Activated T-helper 1 cell treated with Interleukin-2 at 50 U/mL for 16 hours (primary cell): ENCODE results near the gene ABHD5.
"Not testable (repeated sequence)": the region's sequence is repeated elsewhere in the genome, so short reads cannot be mapped to it uniquely, and the experiment has no call there.

ENCODE experiments used
- DNase-seq: peaks from one replicate; pipeline ENCODE4 v3.0.0-alpha.2; 2020; ENCODE audit warnings: low read depth

ABHD5 gene

GRCh38 chr3:43690400-43691119, at the start of gene ABHD5:
Gene ABHD5 (plus strand): TSS chr3:43690938. CDS start chr3:43690993, 55 bp downstream.
- DNase-seq = peak; percentile 96

GRCh38 chr3:43641306-43642114, 49.2 kb upstream of the ABHD5 start:
- no peak for DNase-seq

GRCh38 chr3:43644443-43644842, 46.3 kb upstream of the ABHD5 start:
- DNase-seq = no peak

GRCh38 chr3:43647331-43648166, 43.2 kb upstream of the ABHD5 start:
- DNase-seq = no peak

DNA sequence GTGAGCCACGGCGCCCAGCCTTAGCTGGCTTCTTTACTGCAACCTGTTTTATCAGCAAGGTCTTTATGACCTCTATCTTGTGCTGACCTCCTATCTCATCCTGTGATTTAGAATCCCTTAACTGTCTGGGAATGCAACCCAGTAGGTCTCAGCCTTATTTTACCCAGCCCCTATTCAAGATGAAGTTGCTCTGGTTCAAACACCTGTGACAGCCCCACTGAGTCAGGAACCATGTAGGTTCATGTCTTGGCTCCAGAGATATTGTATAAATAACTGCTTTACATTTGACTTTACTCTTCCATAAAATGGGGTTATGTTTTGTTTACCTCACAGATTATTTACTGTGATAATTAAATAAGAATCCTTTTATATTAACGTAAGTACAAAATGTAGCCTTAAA, 41.8 kb upstream of the ABHD5 start:
- no peak for DNase-seq

DNA sequence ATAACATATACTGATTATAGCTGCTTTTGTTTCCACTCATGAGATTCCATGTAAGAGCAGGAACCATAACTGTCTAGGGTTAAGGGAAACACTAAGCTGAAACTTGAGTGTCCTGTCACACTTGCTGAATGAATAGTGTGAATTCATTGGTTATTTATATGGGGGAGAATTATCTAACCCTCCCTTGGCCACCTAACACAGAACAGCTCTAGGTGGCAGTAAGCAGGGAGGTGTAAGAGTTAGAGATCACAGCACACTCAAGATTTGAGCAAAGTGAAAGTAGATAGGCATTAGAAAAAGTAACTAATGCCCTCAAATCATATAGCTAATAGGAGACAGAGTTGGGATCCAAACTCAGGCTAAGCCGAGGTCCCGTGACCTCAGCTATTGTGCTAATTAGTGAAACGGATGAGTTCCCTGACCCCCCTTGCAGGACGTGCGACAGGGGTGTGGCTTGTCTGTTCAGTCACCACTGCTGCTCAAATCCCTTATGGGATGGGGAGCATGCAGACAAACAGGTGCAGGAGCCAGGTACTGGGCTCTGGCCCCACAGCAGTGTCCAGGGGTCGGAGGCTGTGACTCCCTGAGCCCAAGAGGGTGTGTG, 41.3 kb upstream of the ABHD5 start:
- no peak for DNase-seq

DNA sequence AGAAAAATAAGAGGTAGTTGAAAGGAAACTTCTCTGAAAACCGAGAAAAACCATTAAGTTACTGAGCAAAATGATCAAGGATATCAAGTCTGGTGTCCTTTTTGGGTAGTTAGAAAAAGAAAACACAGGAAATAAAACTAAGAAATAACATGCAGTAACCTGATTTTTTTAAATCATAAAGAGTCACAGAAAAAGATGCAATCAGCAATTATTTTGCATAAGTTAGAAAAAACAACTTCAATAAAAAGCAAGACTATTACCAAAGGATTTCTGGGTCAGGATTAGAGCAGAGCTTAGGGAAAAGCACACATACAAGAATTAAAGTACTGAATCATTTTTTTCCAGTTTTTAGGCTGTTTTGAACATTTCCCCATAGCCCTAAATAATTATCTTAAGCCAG, 40.4 kb upstream of the ABHD5 start:
- DNase-seq = no peak

DNA sequence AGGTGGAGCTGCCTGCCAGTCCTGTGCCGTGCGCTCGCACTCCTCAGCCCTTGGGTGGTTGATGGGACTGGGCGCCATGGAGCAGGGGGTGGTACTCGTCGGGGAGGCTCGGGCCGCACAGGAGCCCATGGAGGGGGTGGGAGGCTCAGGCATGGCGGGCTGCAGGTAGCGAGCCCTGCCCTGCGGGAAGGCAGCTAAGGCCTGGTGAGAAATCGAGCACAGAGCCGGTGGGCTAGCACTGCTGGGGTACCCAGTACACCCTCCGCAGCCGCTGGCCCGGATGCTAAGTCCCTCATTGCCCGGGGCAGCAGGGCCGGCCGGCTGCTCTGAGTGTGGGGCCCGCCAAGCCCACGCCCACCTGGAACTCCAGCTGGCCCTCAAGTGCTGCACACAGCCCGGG, 34.3 kb upstream of the ABHD5 start:
- DNase-seq = not testable (repeated sequence)

GRCh38 chr3:43659250-43659880, 31.4 kb upstream of the ABHD5 start:
- no peak for DNase-seq

- DNase-seq = not testable (repeated sequence)
These were observed 29.4 kb upstream of the ABHD5 start for GRCh38 chr3:43661376-43661775.

DNA sequence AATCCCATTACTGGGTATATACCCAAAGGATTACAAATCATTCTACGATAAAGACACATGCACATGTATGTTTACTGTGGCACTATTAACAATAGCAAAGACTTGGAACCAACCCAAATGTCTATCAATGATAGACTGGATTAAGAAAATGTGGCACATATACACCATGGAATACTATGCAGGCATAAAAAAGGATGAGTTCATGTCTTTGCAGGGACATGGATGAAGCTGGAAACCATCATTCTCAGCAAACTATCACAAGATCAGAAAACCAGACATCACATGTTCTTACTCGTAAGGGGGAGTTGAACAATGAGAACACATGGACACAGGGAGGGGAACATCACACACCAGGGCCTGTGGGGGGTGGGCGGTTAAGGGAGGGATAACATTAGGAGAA, 25.7 kb upstream of the ABHD5 start:
- DNase-seq = not testable (repeated sequence)

- no peak for DNase-seq
These were observed 19.9 kb upstream of the ABHD5 start for GRCh38 chr3:43670635-43671522.

- DNase-seq = no peak
These were observed 16.2 kb upstream of the ABHD5 start for GRCh38 chr3:43674345-43675085.

DNA sequence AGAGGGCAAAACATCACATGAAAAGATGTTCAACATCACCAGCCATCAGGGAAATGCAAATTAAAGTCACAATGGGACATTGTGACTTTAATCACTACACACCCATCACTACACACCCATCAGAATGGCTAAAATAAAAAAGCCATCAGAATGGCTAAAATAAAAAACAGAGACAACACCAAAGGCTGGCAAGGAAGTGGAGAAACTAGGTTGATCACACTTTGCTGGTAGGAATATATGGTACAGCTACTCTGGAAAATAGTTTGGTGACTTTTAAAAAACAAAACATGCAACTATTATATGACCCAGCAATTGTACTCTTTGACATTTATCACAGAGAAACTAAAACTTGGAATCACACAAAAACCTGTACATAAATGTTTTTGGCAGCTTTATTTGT, 15.1 kb upstream of the ABHD5 start:
- DNase-seq = no peak

GRCh38 chr3:43676441-43676840, 14.3 kb upstream of the ABHD5 start:
- DNase-seq = no peak

DNA sequence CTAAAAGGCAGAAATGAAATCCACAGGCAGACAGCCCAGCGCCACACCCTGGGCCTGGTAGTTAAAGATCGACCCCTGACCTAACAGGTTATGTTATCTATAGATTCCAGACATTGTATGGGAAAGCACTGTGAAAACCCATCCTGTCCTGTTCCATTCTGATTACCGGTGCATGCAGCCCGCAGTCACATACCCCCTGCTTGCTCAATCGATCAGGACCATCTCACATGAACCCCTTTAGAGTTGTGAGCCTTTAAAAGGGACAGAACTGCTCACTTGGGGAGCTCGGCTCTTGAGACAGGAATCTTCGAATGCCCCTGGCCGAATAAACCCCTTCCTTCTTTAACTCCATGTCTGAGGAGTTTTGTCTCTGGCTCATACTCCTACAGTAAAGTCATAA, 12.4 kb upstream of the ABHD5 start:
- DNase-seq = not testable (repeated sequence)

GRCh38 chr3:43678887-43679449, 11.8 kb upstream of the ABHD5 start:
- not testable (repeated sequence) for DNase-seq

- not testable (repeated sequence) for DNase-seq
These were observed 9.9 kb upstream of the ABHD5 start for GRCh38 chr3:43680857-43681256.

GRCh38 chr3:43684944-43685343, 5.8 kb upstream of the ABHD5 start:
- no peak for DNase-seq
